H1 (cell line): ENCODE results near the gene FGD5. TPM values are rescaled to one million over a fixed set of nuclear protein-coding genes. Genes with fewer than 3 reads are reported as not detected.

ENCODE experiments used
- CTCF ChIA-PET: fragments of 300-600 bp; sonication (Branson Sonifier 250); formaldehyde crosslinking; loops from one replicate; lab custom pipeline; 2021; ENCODE audit not compliant: partially characterized antibody; lab: Charles Lee
- POLR2A ChIA-PET: fragments of 300-600 bp; sonication (Branson Sonifier 250); formaldehyde crosslinking; loops from one replicate; lab custom pipeline; 2021; ENCODE audit warnings: inconsistent platforms; ENCODE audit not compliant: partially characterized antibody; lab: Charles Lee
- DNase-seq, 2 experiments: peaks; one replicate each; pipeline versions ENCODE4 v3.0.0 to v3.0.0-alpha.2; 2010 to 2022; ENCODE audit warnings: low spot score in 2 of 2, low read depth in 1 of 2, mixed read lengths in 1 of 2
- FAIRE-seq: peaks from 2 replicates; lab custom pipeline; 2011; peaks lifted over from hg19 to GRCh38; lab: Jason Lieb, UNC
- H2AFZ ChIP-seq: 2 replicates; pipeline ENCODE4 v1.8.1; 2012; ENCODE audit warnings: low read length, inconsistent platforms
- H2AK5ac ChIP-seq: 2 replicates; pipeline ENCODE4 v1.6.1; 2013; ENCODE audit warnings: low read depth, low read length
- H2BK120ac ChIP-seq: replicated peaks from 2 replicates; pipeline ENCODE3; 2013; ENCODE audit warnings: low read depth, low read length, inconsistent platforms
- H2BK12ac ChIP-seq: 2 replicates; pipeline ENCODE4 v1.6.1; 2013; ENCODE audit warnings: low read depth, low read length
- H2BK15ac ChIP-seq: 2 replicates; pipeline ENCODE4 v1.6.1; 2013; ENCODE audit warnings: low read length
- H2BK20ac ChIP-seq: 2 replicates; pipeline ENCODE4 v1.6.1; 2013; ENCODE audit warnings: low read length
- H2BK5ac ChIP-seq: 2 replicates; pipeline ENCODE4 v1.6.1; 2013; ENCODE audit warnings: low read depth, low read length
- H3K14ac ChIP-seq: 2 replicates; pipeline ENCODE4 v1.6.1; 2013; ENCODE audit warnings: inconsistent platforms; ENCODE audit not compliant: insufficient read length
- H3K18ac ChIP-seq: 2 replicates; pipeline ENCODE4 v1.6.1; 2013; ENCODE audit warnings: low read length; ENCODE audit errors: extremely low read depth
- H3K23ac ChIP-seq: 2 replicates; pipeline ENCODE4 v1.6.1; 2013; ENCODE audit warnings: inconsistent platforms; ENCODE audit not compliant: insufficient read length
- H3K23me2 ChIP-seq: 2 replicates; pipeline ENCODE4 v1.6.1; 2013; ENCODE audit warnings: low read depth, low read length
- H3K27ac ChIP-seq: 2 replicates; pipeline ENCODE4 v1.6.1; 2011; ENCODE audit warnings: low read depth, low read length, inconsistent platforms
- H3K27me3 ChIP-seq, 4 experiments: replicated peaks in 1 of 4; 1 replicate in 1 of 4; 2 replicates in 3 of 4; pipeline versions ENCODE4 v1.6.1 to v1.8.1; 2011 to 2013; ENCODE audit warnings: low read length in 3 of 4, mild to moderate bottlenecking in 3 of 4, inconsistent platforms in 2 of 4, mixed read lengths in 2 of 4, moderate library complexity in 1 of 4; ENCODE audit not compliant: control insufficient read depth in 3 of 4, insufficient read depth in 3 of 4; ENCODE audit errors: extremely low read depth in 1 of 4
- H3K36me3 ChIP-seq, 4 experiments: 2 replicates each; pipeline versions ENCODE4 v1.6.1 to v1.8.1; 2011 to 2013; ENCODE audit warnings: mild to moderate bottlenecking in 4 of 4, low read length in 3 of 4, moderate library complexity in 2 of 4, control low read depth in 1 of 4, inconsistent platforms in 1 of 4; ENCODE audit not compliant: insufficient read depth in 4 of 4, control insufficient read depth in 2 of 4
- H3K4ac ChIP-seq: replicated peaks from 2 replicates; pipeline ENCODE3; 2013; ENCODE audit warnings: low read length, low read depth, mixed read lengths, inconsistent platforms; ENCODE audit not compliant: insufficient read length
- H3K4me1 ChIP-seq, 4 experiments: replicated peaks in 1 of 4; 1 replicate in 1 of 4; 2 replicates in 3 of 4; pipeline versions ENCODE4 v1.6.1 to v1.8.1; 2011 to 2013; ENCODE audit warnings: low read length in 3 of 4, inconsistent platforms in 2 of 4, mixed read lengths in 1 of 4; ENCODE audit not compliant: insufficient read depth in 4 of 4, control insufficient read depth in 3 of 4
- H3K4me2 ChIP-seq, 2 experiments: 2 replicates each; pipeline versions ENCODE4 v1.6.1 to v1.8.1; 2011 to 2013; ENCODE audit warnings: low read depth in 2 of 2, low read length in 2 of 2, control low read depth in 1 of 2, inconsistent platforms in 1 of 2, mild to moderate bottlenecking in 1 of 2; ENCODE audit not compliant: insufficient read depth in 1 of 2
- H3K4me3 ChIP-seq, 4 experiments: fragments of 200-600, 300-600 bp in 1 of 4; sonication (generic), shearing (Covaris generic), sonication (Bioruptor Twin) in 1 of 4; 2 replicates each; pipeline versions ENCODE4 v1.5.1 to v1.8.1; 2011 to 2016; ENCODE audit warnings: low read length in 4 of 4, low read depth in 3 of 4, control low read depth in 2 of 4, inconsistent platforms in 2 of 4, mild to moderate bottlenecking in 2 of 4, mixed read lengths in 1 of 4, moderate library complexity in 1 of 4; ENCODE audit not compliant: insufficient read depth in 2 of 4; ENCODE audit errors: extremely low read depth in 1 of 4
- H3K56ac ChIP-seq: replicated peaks from 2 replicates; pipeline ENCODE3; 2013; ENCODE audit warnings: low read depth, mild to moderate bottlenecking, mixed read lengths, low read length, inconsistent platforms; ENCODE audit not compliant: insufficient read length
- H3K79me1 ChIP-seq: 2 replicates; pipeline ENCODE4 v1.6.1; 2013; ENCODE audit warnings: low read depth, low read length, control low read depth
- H3K79me2 ChIP-seq, 2 experiments: 2 replicates each; pipeline versions ENCODE4 v1.6.1 to v1.8.1; 2012 to 2013; ENCODE audit warnings: low read length in 2 of 2, mild to moderate bottlenecking in 2 of 2, inconsistent platforms in 1 of 2; ENCODE audit not compliant: insufficient read depth in 2 of 2, control insufficient read depth in 1 of 2
- H3K9ac ChIP-seq, 4 experiments: replicated peaks in 1 of 4; 1 replicate in 1 of 4; 2 replicates in 3 of 4; pipeline versions ENCODE4 v1.6.1 to v1.8.1; 2011 to 2013; ENCODE audit warnings: low read depth in 3 of 4, low read length in 3 of 4, control low read depth in 2 of 4, mild to moderate bottlenecking in 2 of 4, moderate library complexity in 2 of 4, inconsistent platforms in 1 of 4; ENCODE audit errors: extremely low read depth in 1 of 4
- H3K9me3 ChIP-seq, 2 experiments: 2 replicates each; pipeline versions ENCODE4 v1.6.1 to v1.8.1; 2012 to 2013; ENCODE audit warnings: mild to moderate bottlenecking in 2 of 2, moderate library complexity in 2 of 2, control low read depth in 1 of 2, inconsistent platforms in 1 of 2, low read depth in 1 of 2, low read length in 1 of 2, mixed read lengths in 1 of 2; ENCODE audit not compliant: insufficient read depth in 2 of 2
- H4K20me1 ChIP-seq, 2 experiments: replicated peaks in 1 of 2; 2 replicates each; pipeline versions ENCODE3 to v1.8.1; 2011 to 2013; ENCODE audit warnings: inconsistent platforms in 2 of 2, low read length in 2 of 2, mild to moderate bottlenecking in 1 of 2; ENCODE audit not compliant: insufficient read depth in 2 of 2, control insufficient read depth in 1 of 2
- H4K5ac ChIP-seq: 2 replicates; pipeline ENCODE4 v1.6.1; 2013; ENCODE audit warnings: low read length, low read depth, mixed read lengths, inconsistent platforms; ENCODE audit not compliant: insufficient read length
- H4K8ac ChIP-seq: 2 replicates; pipeline ENCODE4 v1.8.0; 2013; ENCODE audit warnings: mild to moderate bottlenecking, moderate library complexity, low read length, inconsistent platforms; ENCODE audit not compliant: insufficient read depth; ENCODE audit errors: extremely low read depth
- H4K91ac ChIP-seq: replicated peaks from 2 replicates; pipeline ENCODE3; 2013; ENCODE audit warnings: low read length, mixed read lengths, inconsistent platforms; ENCODE audit not compliant: insufficient read length
- ATF2 ChIP-seq: IDR thresholded peaks from 2 replicates; pipeline ENCODE4 v1.6.1; 2012; ENCODE audit warnings: low read length, inconsistent platforms
- BACH1 ChIP-seq: IDR thresholded peaks from 2 replicates; pipeline ENCODE4 v1.6.1; 2012; ENCODE audit warnings: low read length, improper control_type of control experiment
- CBX5 ChIP-seq: fragments of 300-800, 300-1000 bp; sonication (generic); IDR thresholded peaks from 2 replicates; pipeline ENCODE4 v1.7.1; 2016; ENCODE audit warnings: antibody characterized with exemption, low read length, low read depth
- CEBPB ChIP-seq: IDR thresholded peaks from 2 replicates; pipeline ENCODE4 v1.6.1; 2012; ENCODE audit warnings: low read depth, low read length
- EP300 ChIP-seq, 2 experiments: IDR thresholded peaks; 1 replicate in 1 of 2; 2 replicates in 1 of 2; pipeline ENCODE4 v1.6.1; 2011 to 2012; ENCODE audit warnings: low read depth in 2 of 2, low read length in 2 of 2, mild to moderate bottlenecking in 2 of 2, borderline replicate concordance in 1 of 2, inconsistent platforms in 1 of 2, moderate library complexity in 1 of 2
- FOSL1 ChIP-seq: IDR thresholded peaks from 2 replicates; pipeline ENCODE4 v1.6.1; 2011; ENCODE audit warnings: mild to moderate bottlenecking, low read depth, low read length, moderate library complexity; ENCODE audit not compliant: insufficient read depth
- GTF2F1 ChIP-seq: IDR thresholded peaks from 2 replicates; pipeline ENCODE4 v1.6.1; 2012; ENCODE audit warnings: low read depth, low read length, improper control_type of control experiment, borderline replicate concordance
- KDM1A ChIP-seq: fragments of 200-600, 300-600 bp; sonication (generic); IDR thresholded peaks from 2 replicates; pipeline ENCODE4 v1.7.1; 2016; ENCODE audit warnings: mild to moderate bottlenecking, low read length, borderline replicate concordance
- MAFK ChIP-seq: IDR thresholded peaks from 2 replicates; pipeline ENCODE4 v1.6.1; 2012; ENCODE audit warnings: low read depth, mild to moderate bottlenecking, improper control_type of control experiment, low read length
- RBBP5 ChIP-seq: IDR thresholded peaks from 2 replicates; pipeline ENCODE4 v1.7.1; 2012; ENCODE audit warnings: low read depth, mild to moderate bottlenecking, inconsistent platforms, low read length, moderate library complexity, borderline replicate concordance
- SIRT6 ChIP-seq: IDR thresholded peaks from one replicate; pipeline ENCODE4 v1.7.1; 2012; ENCODE audit warnings: low read length, inconsistent platforms
- SP4 ChIP-seq: IDR thresholded peaks from 2 replicates; pipeline ENCODE4 v1.6.1; 2012; ENCODE audit warnings: low read length, inconsistent platforms
- TCF12 ChIP-seq: IDR thresholded peaks from 2 replicates; pipeline ENCODE4 v1.6.1; 2011; ENCODE audit warnings: low read depth, mild to moderate bottlenecking, low read length
- WGBS, 2 experiments: shearing (Covaris generic) in 1 of 2; methylation state at CpG; one replicate each; pipeline versions ENCODE4 v1.1.6 to v1.1.7; 2013 to 2015; ENCODE audit warnings: low lambda C conversion rate in 2 of 2, mixed read lengths in 2 of 2, inconsistent platforms in 1 of 2, low coverage in 1 of 2, missing lambda C conversion rate in 1 of 2; ENCODE audit not compliant: insufficient replicate concordance in 2 of 2, insufficient coverage in 1 of 2, insufficient read length in 1 of 2; ENCODE audit errors: extremely low coverage in 1 of 2, missing lambda C conversion rate in 1 of 2; 5-methylcytosine and 5-hydroxymethylcytosine counted together
- polyA plus RNA-seq, 7 experiments: library from polyadenylated mRNA; depleted of rRNA in 3 of 7; stranded (reverse) in 5 of 7; unstranded in 2 of 7; fragments of >200 nt in 5 of 7; fragments of 200-250 nt in 2 of 7; gene quantifications; 1 replicate in 5 of 7; 2 replicates in 1 of 7; 4 replicates in 1 of 7; pipeline versions ENCODE4 v1.2.1 to v1.2.3, GENCODE V29; 2011 to 2013; ENCODE audit warnings: missing spikeins in 2 of 7, mixed read lengths in 2 of 7
- total RNA-seq: library from RNA; stranded (reverse); fragmentation: NEBNext Ultra II Directional; extraction: Animal tissue kit (Norgen Biotek cat#: 25700); gene quantifications from 2 replicates; pipeline ENCODE4 v1.2.1, GENCODE V29; 2021

FGD5 gene
- total and polyA plus RNA-seq, 2 of the 8 experiments (the other 6 are each of a cell fraction or from before 2014, with no cell fraction given) = 4.7 to 14.3 TPM

GRCh38 chr3:14892226-14892625 is 73.5 kb downstream of the FGD5 start:
- Histone ChIP-seq H3K14ac (no peak overlapping the region), H2AK5ac (no peak overlapping the region), H2BK15ac (no peak overlapping the region), H4K5ac (no peak overlapping the region), H3K18ac (no peak overlapping the region), H2BK5ac (no peak overlapping the region), H3K36me3 (no peaks in the 10 kb centered on the region), H3K4me2 (no peak overlapping the region), H3K56ac (no peak overlapping the region), H3K4me3 (no peak overlapping the region), H2BK20ac (no peak overlapping the region), H3K27ac (no peak overlapping the region), H3K9ac (no peak overlapping the region), H2BK12ac (no peak overlapping the region), H3K23me2 (no peaks in the 10 kb centered on the region), H3K9me3 (no peaks in the 10 kb centered on the region), H4K91ac (no peak overlapping the region), H4K20me1 (no peaks in the 10 kb centered on the region), H3K79me1 (no peaks in the 10 kb centered on the region; the same call in 1 of the 2 replicates), H4K8ac (no peak overlapping the region), H3K23ac (no peak overlapping the region), H3K79me2 (no peaks in the 10 kb centered on the region), H2BK120ac (no peak overlapping the region), H3K4ac (no peak overlapping the region), H3K4me1 (no peaks in the 10 kb centered on the region), H3K27me3 (no peaks in the 10 kb centered on the region), H2AFZ (no peak overlapping the region)
- POLR2A ChIA-PET = interaction anchor here (1.8 kb wide), 1 partner anchor 11 kb away, joined by 5 read pairs; no protein-coding TSS in a partner anchor
- CTCF ChIA-PET = interaction anchor here (1.3 to 23.5 kb wide), 3 partner anchors 16 to 28 kb away, joined by 3 to 337 read pairs (median 4); no protein-coding TSS in a partner anchor
- no peak for FAIRE-seq
- 90% methylated on average over 11 of the region's 11 CpGs; no CpG with 5 or more reads in 1 of the 2 experiments for WGBS, 2 experiments
- DNase-seq = no peak
- TF ChIP-seq RBBP5 (no peak), KDM1A (no peak), ATF2 (no peak), MAFK (no peak), CEBPB (no peak), CBX5 (no peak), EP300 (IDR thresholded peaks at IDR 0.05; ENCODE audit: borderline replicate concordance in 1 of 2, low read depth in 2 of 2, low read length in 2 of 2) (no peak), GTF2F1 (no peak), FOSL1 (no peak), SP4 (no peak), SIRT6 (no peak), TCF12 (no peak), BACH1 (no peak)
